GM10266 (cell line): ENCODE data around the gene ADIRF.
A peak's percentile ranks its signal among the peaks of the same experiment; 100 is the strongest.

Experiments used
- DNase-seq: peaks from one replicate; pipeline ENCODE4 v3.0.0; 2012; ENCODE audit errors: extremely low spot score
- TF ChIP-seq, protein P1 (sequence below): IDR thresholded peaks from 2 replicates; pipeline ENCODE4 v1.5.1; 2012; ENCODE audit warnings: mild to moderate bottlenecking, low read depth; ENCODE audit not compliant: control insufficient read depth, insufficient read depth; ENCODE audit errors: missing control alignments

Gene ADIRF

DNA sequence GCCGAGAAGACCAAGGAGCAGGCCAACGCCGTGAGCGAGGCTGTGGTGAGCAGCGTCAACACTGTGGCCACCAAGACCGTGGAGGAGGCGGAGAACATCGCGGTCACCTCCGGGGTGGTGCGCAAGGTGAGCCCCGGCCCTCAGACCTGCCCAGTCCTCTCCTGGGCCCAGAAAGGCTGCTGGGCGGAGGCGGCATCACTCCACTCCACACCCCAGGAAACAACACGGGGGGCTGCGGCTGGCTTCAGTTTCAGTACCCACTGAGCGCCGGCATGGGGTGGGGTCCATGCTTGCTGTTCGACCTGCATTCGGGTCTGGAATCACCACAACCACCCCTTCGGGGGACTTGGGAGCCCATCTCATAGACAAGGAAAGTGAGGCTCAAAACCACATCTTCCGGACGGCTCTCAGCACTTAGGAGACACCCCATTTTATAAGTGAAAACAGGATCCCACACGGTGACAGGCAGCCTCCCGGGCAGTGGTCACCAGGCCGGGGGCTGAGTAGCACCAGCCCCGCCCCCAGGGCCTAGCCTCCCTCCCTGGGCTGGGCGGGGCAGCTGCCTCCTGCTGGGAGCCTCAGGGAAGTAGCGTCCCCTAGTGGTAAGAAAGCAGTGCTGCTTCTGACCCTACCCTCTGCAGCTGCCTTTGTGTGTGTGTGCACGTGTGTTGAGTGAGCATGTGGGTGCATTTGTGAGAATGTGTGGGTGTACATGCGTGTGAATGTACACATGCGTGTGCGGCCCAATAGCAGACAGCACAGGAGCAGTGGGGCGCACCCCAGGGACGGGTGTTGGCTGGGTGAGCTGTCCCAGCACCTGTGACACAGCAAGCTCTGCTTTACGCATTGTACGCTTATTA, 8.0 kb upstream of the ADIRF start:
- peak; percentile 81 for DNase-seq
- TF ChIP-seq, protein P1, sequence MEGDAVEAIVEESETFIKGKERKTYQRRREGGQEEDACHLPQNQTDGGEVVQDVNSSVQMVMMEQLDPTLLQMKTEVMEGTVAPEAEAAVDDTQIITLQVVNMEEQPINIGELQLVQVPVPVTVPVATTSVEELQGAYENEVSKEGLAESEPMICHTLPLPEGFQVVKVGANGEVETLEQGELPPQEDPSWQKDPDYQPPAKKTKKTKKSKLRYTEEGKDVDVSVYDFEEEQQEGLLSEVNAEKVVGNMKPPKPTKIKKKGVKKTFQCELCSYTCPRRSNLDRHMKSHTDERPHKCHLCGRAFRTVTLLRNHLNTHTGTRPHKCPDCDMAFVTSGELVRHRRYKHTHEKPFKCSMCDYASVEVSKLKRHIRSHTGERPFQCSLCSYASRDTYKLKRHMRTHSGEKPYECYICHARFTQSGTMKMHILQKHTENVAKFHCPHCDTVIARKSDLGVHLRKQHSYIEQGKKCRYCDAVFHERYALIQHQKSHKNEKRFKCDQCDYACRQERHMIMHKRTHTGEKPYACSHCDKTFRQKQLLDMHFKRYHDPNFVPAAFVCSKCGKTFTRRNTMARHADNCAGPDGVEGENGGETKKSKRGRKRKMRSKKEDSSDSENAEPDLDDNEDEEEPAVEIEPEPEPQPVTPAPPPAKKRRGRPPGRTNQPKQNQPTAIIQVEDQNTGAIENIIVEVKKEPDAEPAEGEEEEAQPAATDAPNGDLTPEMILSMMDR, result peak; percentile 93

DNA sequence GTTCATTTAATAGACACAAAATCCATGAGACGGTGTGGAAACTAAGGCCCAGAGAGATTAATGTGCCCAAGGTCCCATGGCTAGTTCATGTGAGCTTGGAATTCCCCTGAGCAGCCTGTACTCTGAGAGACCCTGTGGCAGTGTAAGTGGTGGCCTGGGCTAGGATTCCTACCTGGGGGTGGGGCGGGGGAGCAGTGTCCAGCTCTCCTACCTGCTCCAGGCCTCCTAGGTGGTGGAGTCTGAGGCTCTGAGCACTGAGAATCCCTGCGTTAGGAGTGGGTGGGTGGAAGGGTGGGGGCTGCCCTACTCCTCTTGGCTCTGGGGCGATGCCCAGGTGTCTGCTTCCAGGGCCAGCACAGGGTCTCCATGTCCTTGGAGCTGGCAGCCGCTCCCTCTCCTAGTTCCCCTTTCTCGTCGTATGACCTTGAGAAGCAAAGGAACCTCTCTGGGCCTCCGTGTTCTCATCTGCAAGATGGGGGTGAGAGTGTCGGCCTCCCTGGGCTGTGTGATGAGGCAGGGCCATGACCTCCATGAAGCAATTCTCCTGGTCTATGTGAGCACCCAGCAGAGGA, 7.3 kb upstream of the ADIRF start:
- TF ChIP-seq, protein P1, result no peak
- no peak for DNase-seq

DNA sequence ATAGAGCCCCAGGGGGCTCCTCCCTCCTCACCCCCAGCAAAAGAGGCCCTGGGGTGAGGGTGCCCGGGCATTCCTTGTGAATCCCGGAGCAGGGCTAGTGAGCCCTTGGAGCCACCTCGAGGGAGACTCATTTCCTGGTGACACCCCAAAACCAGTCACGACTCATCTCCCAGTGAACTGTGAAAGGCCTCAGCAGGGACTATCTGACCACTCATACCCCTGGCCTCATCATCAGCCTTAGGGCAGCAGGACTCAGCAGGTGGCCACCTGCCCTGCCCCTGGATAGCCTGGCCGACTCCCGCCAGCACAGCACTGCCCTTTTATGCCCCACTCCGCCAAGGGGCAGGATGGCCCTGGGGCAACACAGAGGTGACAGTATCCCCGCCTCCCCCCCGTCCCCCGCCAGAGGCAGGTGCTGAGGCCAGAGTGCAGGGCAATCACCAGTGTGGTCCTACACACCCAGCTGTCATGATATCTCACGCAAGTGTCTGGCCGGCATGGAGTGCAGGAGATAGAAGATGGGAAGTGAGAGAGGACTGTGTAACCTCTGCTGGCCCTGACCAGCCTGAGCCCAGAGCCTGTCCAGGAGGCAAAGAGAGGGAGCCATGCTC, 6.7 kb upstream of the ADIRF start:
- TF ChIP-seq, protein P1, result no peak
- DNase-seq, result no peak

DNA sequence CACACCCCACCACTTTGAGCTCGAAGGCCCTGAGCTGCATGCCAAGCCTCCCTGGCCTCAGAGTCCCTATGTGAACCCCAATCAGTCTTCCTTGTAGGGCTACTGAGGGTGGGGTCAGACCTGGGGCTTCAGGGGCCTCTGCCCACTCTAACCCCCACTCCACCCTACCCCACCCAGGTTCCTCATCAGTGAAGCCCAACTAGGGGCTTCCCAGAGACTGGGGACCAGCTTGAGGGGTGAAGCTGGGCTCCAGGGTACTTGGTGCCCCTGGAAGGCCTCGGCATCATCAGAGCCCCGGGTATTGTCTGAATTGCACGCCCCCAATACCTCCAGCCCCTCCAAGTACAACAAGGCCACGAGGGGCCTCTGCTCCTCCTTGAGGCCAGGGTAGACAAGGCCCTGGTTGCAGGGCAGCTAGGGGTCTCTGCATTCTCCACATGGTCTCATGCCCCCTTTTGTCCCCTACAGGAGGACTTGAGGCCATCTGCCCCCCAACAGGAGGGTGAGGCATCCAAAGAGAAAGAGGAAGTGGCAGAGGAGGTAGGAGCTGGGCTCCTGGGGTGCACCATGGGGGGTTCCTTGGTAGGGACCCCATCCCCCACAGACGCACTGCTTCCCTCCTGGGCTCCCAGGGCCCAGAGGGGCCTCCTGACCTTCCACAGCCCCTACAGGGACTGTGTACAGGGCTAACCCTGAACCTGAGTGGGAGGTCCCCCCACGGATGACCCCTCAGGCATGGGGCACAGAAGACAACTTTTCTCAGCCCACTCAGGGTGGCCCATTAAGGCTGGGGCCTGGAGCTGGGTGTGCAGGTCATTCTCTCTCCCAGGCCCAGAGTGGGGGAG, 5.9 kb upstream of the ADIRF start:
- TF ChIP-seq, protein P1, result no peak
- DNase-seq, result no peak

DNA sequence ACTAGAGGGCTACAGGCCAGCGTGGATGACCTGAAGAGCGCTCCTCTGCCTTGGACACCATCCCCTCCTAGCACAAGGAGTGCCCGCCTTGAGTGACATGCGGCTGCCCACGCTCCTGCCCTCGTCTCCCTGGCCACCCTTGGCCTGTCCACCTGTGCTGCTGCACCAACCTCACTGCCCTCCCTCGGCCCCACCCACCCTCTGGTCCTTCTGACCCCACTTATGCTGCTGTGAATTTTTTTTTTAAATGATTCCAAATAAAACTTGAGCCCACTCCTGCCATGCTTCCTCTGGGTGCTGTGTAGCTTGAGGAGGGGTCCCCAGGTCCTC, 5.3 kb upstream of the ADIRF start:
- TF ChIP-seq, protein P1, result no peak
- DNase-seq, result no peak

DNA sequence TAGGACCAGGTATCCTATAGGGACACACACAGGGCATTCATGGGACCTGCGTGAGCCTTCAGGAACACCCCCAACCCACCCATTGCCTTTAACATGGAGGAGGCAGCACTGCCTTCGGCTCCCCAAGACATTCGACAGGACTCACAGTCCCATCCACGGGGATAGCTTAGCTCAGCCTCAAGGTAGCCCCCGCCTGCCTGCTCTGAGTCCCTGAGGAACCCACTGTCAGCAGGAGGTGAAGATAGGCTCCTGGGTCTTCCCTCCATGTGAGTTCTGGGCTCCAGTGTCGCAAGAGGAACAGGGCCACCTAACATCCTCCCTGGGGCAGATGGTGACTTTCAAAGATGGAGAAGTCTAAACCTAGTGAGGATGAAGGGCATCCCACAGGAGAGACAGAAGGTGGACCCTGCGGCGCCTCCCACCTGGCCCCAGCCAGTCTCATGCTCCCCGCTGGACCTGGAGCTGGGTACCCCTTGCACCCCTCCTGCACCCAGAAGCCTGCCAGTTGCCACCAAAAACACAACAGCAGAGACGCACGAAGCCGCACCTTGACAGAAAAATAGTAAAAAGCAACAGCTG, 4.9 kb upstream of the ADIRF start:
- TF ChIP-seq, protein P1, result no peak
- no peak for DNase-seq
